HUDEP-2 (cell line): Measurements from ENCODE around the gene DIAPH3.

Source experiments
- DNase-seq, 76 experiments: peaks; one replicate each; lab custom pipeline; 2025; ENCODE audit not compliant: unreplicated experiment in 76 of 76; lab: John Stamatoyannopoulos, UW

The DIAPH3 gene

GRCh38 chr13:59975807-59976435 lies 187.8 kb downstream of the DIAPH3 start:
- DNase-seq = no peak

- no peak for DNase-seq
Measured at GRCh38 chr13:59970847-59971246, 192.9 kb downstream of the DIAPH3 start.

GRCh38 chr13:59963827-59964226 lies 199.9 kb downstream of the DIAPH3 start:
- no peak for DNase-seq

- no peak for DNase-seq
Measured at GRCh38 chr13:59963383-59963782, 200.3 kb downstream of the DIAPH3 start.

- DNase-seq = no peak
Measured at GRCh38 chr13:59962343-59962742, 201.4 kb downstream of the DIAPH3 start.

- DNase-seq = no peak
Measured at GRCh38 chr13:59960683-59961082, 203.0 kb downstream of the DIAPH3 start.

GRCh38 chr13:59957438-59957837 lies 206.3 kb downstream of the DIAPH3 start:
- no peak for DNase-seq

- DNase-seq = no peak
Measured at GRCh38 chr13:59954601-59955000, 209.1 kb downstream of the DIAPH3 start.

GRCh38 chr13:59951011-59951410 lies 212.7 kb downstream of the DIAPH3 start:
- no peak for DNase-seq

- peak in 1 of 76 experiments; percentile 1 for DNase-seq
Measured at GRCh38 chr13:59950266-59950665, 213.5 kb downstream of the DIAPH3 start.

GRCh38 chr13:59948686-59949085 lies 215.0 kb downstream of the DIAPH3 start:
- no peak for DNase-seq

GRCh38 chr13:59946944-59947343 lies 216.8 kb downstream of the DIAPH3 start:
- DNase-seq = no peak

GRCh38 chr13:59931621-59932020 lies 232.1 kb downstream of the DIAPH3 start:
- no peak for DNase-seq

GRCh38 chr13:59924256-59924655 lies 239.5 kb downstream of the DIAPH3 start:
- no peak for DNase-seq

GRCh38 chr13:59915252-59915651 lies 248.5 kb downstream of the DIAPH3 start:
- DNase-seq = no peak

GRCh38 chr13:59914556-59914955 lies 249.2 kb downstream of the DIAPH3 start:
- DNase-seq = no peak

GRCh38 chr13:59906413-59907049 lies 257.2 kb downstream of the DIAPH3 start:
- peak in 8 of 76 experiments; percentile 0 to 18 (median 5) for DNase-seq

GRCh38 chr13:59901191-59901590 lies 262.5 kb downstream of the DIAPH3 start:
- DNase-seq = no peak

- DNase-seq = no peak
Measured at GRCh38 chr13:59898066-59898465, 265.7 kb downstream of the DIAPH3 start.

- no peak for DNase-seq
Measured at GRCh38 chr13:59893266-59893665, 270.5 kb downstream of the DIAPH3 start.

- DNase-seq = no peak
Measured at GRCh38 chr13:59891053-59891452, 272.7 kb downstream of the DIAPH3 start.

GRCh38 chr13:59890054-59890453 lies 273.7 kb downstream of the DIAPH3 start:
- DNase-seq = no peak

GRCh38 chr13:59888408-59888807 lies 275.3 kb downstream of the DIAPH3 start:
- no peak for DNase-seq
